HCT116 (cell line): ENCODE data around the gene LIN7A.

Experiments used
- EGR1 ChIP-seq: IDR thresholded peaks from 2 replicates; pipeline ENCODE4 v1.6.1; 2012; ENCODE audit warnings: low read depth
- EZH2 ChIP-seq: fragments of 200-600 bp; sonication (generic); IDR thresholded peaks from 2 replicates; pipeline ENCODE4 v1.6.1; 2017; ENCODE audit warnings: antibody characterized with exemption, mixed run types
- EZH2phosphoT487 ChIP-seq: fragments of 200-600 bp; IDR thresholded peaks from 2 replicates; pipeline ENCODE4 v1.6.1; 2018; ENCODE audit warnings: antibody characterized with exemption, borderline replicate concordance
- JUND ChIP-seq: IDR thresholded peaks from 2 replicates; pipeline ENCODE4 v1.6.1; 2012
- POLR2A ChIP-seq: IDR thresholded peaks from 2 replicates; pipeline ENCODE4 v1.7.0; 2011; ENCODE audit warnings: borderline replicate concordance; ENCODE audit not compliant: insufficient read depth, insufficient read length; ENCODE audit errors: extremely low read depth
- POLR2AphosphoS5 ChIP-seq: IDR thresholded peaks from 2 replicates; pipeline ENCODE4 v1.6.1; 2011; ENCODE audit warnings: mild to moderate bottlenecking, low read depth, low read length, moderate library complexity
- SP1 ChIP-seq: IDR thresholded peaks from 2 replicates; pipeline ENCODE4 v1.6.1; 2012; ENCODE audit warnings: low read depth
- TCF7L2 ChIP-seq: IDR thresholded peaks from 2 replicates; pipeline ENCODE4 v1.7.0; 2011; ENCODE audit warnings: borderline replicate concordance, inconsistent platforms; ENCODE audit not compliant: insufficient read depth, insufficient read length; ENCODE audit errors: extremely low read depth
- YY1 ChIP-seq: IDR thresholded peaks from 2 replicates; pipeline ENCODE4 v1.6.1; 2011; ENCODE audit warnings: low read length, low read depth, moderate library complexity, mild to moderate bottlenecking; ENCODE audit not compliant: insufficient replicate concordance; ENCODE audit errors: extremely low read depth
- ZFX ChIP-seq: fragments of 450-650 bp; IDR thresholded peaks from 2 replicates; pipeline ENCODE4 v1.6.1; 2017
- ZNF274 ChIP-seq: fragments of 200-500 bp; sonication (Bioruptor generic); IDR thresholded peaks from 2 replicates; pipeline ENCODE4 v1.6.1; 2014; ENCODE audit warnings: mild to moderate bottlenecking, low read depth, low read length, inconsistent platforms
- TF ChIP-seq, protein P1 (sequence below): IDR thresholded peaks from 2 replicates; pipeline ENCODE4 v1.6.1; 2012; ENCODE audit warnings: low read depth
- TF ChIP-seq, protein P2 (sequence below), 3 experiments: fragments of 200-600 bp in 1 of 3; sonication (generic) in 1 of 3; IDR thresholded peaks in 2 of 3; conservative IDR thresholded peaks in 1 of 3; 2 replicates each; pipeline ENCODE4 v1.5.1; 2012 to 2017; ENCODE audit warnings: low read depth in 2 of 3, low read length in 2 of 3, antibody characterized with exemption in 1 of 3, borderline replicate concordance in 1 of 3, control low read depth in 1 of 3, mild to moderate bottlenecking in 1 of 3, mixed read lengths in 1 of 3, mixed run types in 1 of 3, moderate library complexity in 1 of 3; ENCODE audit not compliant: insufficient read depth in 1 of 3
- TF ChIP-seq, protein P3 (sequence below): IDR thresholded peaks from 2 replicates; pipeline ENCODE4 v1.6.1; 2012

DNA sequence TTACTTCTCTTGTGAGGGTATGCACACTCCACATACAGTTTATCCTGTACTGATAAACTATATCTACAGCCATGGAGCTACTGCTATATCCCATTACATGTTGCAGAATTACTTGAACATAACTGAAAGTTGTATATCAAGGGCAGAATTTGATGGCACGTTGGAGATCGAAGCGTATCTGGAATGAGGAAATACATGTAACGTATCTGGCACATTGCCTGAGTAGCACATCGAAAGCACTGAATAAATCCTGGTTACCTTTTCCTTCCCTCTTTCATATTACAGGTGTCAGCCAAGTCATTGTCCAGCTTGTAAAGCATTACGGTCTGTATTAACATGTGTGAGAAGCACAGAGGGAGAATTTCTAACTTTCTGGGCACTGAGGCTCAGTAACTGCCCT is 42.1 kb upstream of the LIN7A start:
- TF ChIP-seq ZNF274 (no peak), EGR1 (no peak), YY1 (no peak), POLR2A (no peak), JUND (no peak), TCF7L2 (no peak), ZFX (no peak), POLR2AphosphoS5 (no peak), EZH2phosphoT487 (no peak), EZH2 (no peak), SP1 (no peak)
- TF ChIP-seq, protein P1, sequence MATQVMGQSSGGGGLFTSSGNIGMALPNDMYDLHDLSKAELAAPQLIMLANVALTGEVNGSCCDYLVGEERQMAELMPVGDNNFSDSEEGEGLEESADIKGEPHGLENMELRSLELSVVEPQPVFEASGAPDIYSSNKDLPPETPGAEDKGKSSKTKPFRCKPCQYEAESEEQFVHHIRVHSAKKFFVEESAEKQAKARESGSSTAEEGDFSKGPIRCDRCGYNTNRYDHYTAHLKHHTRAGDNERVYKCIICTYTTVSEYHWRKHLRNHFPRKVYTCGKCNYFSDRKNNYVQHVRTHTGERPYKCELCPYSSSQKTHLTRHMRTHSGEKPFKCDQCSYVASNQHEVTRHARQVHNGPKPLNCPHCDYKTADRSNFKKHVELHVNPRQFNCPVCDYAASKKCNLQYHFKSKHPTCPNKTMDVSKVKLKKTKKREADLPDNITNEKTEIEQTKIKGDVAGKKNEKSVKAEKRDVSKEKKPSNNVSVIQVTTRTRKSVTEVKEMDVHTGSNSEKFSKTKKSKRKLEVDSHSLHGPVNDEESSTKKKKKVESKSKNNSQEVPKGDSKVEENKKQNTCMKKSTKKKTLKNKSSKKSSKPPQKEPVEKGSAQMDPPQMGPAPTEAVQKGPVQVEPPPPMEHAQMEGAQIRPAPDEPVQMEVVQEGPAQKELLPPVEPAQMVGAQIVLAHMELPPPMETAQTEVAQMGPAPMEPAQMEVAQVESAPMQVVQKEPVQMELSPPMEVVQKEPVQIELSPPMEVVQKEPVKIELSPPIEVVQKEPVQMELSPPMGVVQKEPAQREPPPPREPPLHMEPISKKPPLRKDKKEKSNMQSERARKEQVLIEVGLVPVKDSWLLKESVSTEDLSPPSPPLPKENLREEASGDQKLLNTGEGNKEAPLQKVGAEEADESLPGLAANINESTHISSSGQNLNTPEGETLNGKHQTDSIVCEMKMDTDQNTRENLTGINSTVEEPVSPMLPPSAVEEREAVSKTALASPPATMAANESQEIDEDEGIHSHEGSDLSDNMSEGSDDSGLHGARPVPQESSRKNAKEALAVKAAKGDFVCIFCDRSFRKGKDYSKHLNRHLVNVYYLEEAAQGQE: no peak
- TF ChIP-seq, protein P2, sequence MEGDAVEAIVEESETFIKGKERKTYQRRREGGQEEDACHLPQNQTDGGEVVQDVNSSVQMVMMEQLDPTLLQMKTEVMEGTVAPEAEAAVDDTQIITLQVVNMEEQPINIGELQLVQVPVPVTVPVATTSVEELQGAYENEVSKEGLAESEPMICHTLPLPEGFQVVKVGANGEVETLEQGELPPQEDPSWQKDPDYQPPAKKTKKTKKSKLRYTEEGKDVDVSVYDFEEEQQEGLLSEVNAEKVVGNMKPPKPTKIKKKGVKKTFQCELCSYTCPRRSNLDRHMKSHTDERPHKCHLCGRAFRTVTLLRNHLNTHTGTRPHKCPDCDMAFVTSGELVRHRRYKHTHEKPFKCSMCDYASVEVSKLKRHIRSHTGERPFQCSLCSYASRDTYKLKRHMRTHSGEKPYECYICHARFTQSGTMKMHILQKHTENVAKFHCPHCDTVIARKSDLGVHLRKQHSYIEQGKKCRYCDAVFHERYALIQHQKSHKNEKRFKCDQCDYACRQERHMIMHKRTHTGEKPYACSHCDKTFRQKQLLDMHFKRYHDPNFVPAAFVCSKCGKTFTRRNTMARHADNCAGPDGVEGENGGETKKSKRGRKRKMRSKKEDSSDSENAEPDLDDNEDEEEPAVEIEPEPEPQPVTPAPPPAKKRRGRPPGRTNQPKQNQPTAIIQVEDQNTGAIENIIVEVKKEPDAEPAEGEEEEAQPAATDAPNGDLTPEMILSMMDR (IDR thresholded peaks at IDR 0.05 in 2 of 3, conservative IDR thresholded peaks at IDR 0.05 in 1 of 3; ENCODE audit: borderline replicate concordance in 1 of 3, insufficient read depth in 1 of 3, low read depth in 2 of 3, low read length in 2 of 3): no peak
- TF ChIP-seq, protein P3, sequence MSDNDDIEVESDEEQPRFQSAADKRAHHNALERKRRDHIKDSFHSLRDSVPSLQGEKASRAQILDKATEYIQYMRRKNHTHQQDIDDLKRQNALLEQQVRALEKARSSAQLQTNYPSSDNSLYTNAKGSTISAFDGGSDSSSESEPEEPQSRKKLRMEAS: no peak
